Osteoblast (primary cell): ENCODE results near the gene CDCA3. TPM values are rescaled to one million over a fixed set of nuclear protein-coding genes. Genes with fewer than 3 reads are reported as not detected.

Experiments used
- DNase-seq: peaks from one replicate; pipeline ENCODE4 v3.0.0; 2011; ENCODE audit warnings: low spot score, mixed read lengths; ENCODE audit not compliant: insufficient read length; ENCODE audit errors: missing footprints
- H2AFZ ChIP-seq: 2 replicates; pipeline ENCODE4 v1.6.0; 2011; ENCODE audit warnings: mild to moderate bottlenecking, low read length
- H3K27ac ChIP-seq: 2 replicates; pipeline ENCODE4 v1.5.1; 2011; ENCODE audit warnings: mild to moderate bottlenecking, low read depth, low read length, moderate library complexity
- H3K27me3 ChIP-seq: 2 replicates; pipeline ENCODE4 v1.6.0; 2012; ENCODE audit warnings: mild to moderate bottlenecking, control low read depth, inconsistent platforms, low read length, moderate library complexity; ENCODE audit not compliant: insufficient read depth
- H3K36me3 ChIP-seq: 2 replicates; pipeline ENCODE4 v1.5.1; 2011; ENCODE audit warnings: mild to moderate bottlenecking, low read length, control low read depth, moderate library complexity; ENCODE audit not compliant: insufficient read depth
- H3K4me1 ChIP-seq: 2 replicates; pipeline ENCODE4 v1.5.1; 2011; ENCODE audit warnings: mild to moderate bottlenecking, low read length, control low read depth, moderate library complexity; ENCODE audit not compliant: insufficient read depth
- H3K4me2 ChIP-seq: 2 replicates; pipeline ENCODE4 v1.6.0; 2011; ENCODE audit warnings: mild to moderate bottlenecking, low read length; ENCODE audit not compliant: insufficient read depth
- H3K4me3 ChIP-seq: fragments of 200-600 bp; sonication (generic); 3 replicates; pipeline ENCODE4 v1.5.1; 2012; ENCODE audit warnings: mild to moderate bottlenecking, low read length, inconsistent platforms; ENCODE audit not compliant: insufficient read depth
- H3K79me2 ChIP-seq: 2 replicates; pipeline ENCODE4 v1.6.0; 2012; ENCODE audit warnings: mild to moderate bottlenecking, low read length, control low read depth, inconsistent platforms; ENCODE audit not compliant: insufficient read depth
- H3K9me3 ChIP-seq: 2 replicates; pipeline ENCODE4 v1.5.1; 2011; ENCODE audit warnings: low read depth, low read length, control low read depth
- H4K20me1 ChIP-seq: 2 replicates; pipeline ENCODE4 v1.6.0; 2012; ENCODE audit warnings: mild to moderate bottlenecking, low read length, control low read depth; ENCODE audit not compliant: insufficient read depth
- CTCF ChIP-seq: IDR thresholded peaks from 2 replicates; pipeline ENCODE4 v1.5.1; 2011; ENCODE audit warnings: mild to moderate bottlenecking, low read depth, low read length, moderate library complexity; ENCODE audit errors: extremely low read depth
- total RNA-seq: library from RNA; depleted of rRNA; stranded (reverse); fragments of >200 nt; gene quantifications from 2 replicates; pipeline ENCODE4 v1.2.3, GENCODE V29; 2012

CDCA3 gene
- total RNA-seq, 1 donor: 4.0 TPM

GRCh38 chr12:6809056-6809455 lies 42.0 kb downstream of the CDCA3 start:
- H3K79me2 ChIP-seq: no peaks in the 10 kb centered on the region
- no peaks in the 10 kb centered on the region for H3K9me3 ChIP-seq
- H3K4me3 ChIP-seq: no peak overlapping the region
- H3K4me2 ChIP-seq: no peak overlapping the region
- H2AFZ ChIP-seq: no peak overlapping the region
- H3K4me1 ChIP-seq: no peaks in the 10 kb centered on the region
- no peaks in the 10 kb centered on the region for H4K20me1 ChIP-seq
- TF ChIP-seq CTCF: no peak
- no peaks in the 10 kb centered on the region for H3K36me3 ChIP-seq
- H3K27ac ChIP-seq: no peak overlapping the region
- peaks cover 3% of the 10 kb centered on the region for H3K27me3 ChIP-seq
- DNase-seq: peak; percentile 1

GRCh38 chr12:6807170-6807569 lies 43.9 kb downstream of the CDCA3 start:
- no peaks in the 10 kb centered on the region for H4K20me1 ChIP-seq
- H3K4me3 ChIP-seq: no peak overlapping the region
- no peaks in the 10 kb centered on the region for H3K79me2 ChIP-seq
- no peaks in the 10 kb centered on the region for H3K4me1 ChIP-seq
- no peak for TF ChIP-seq CTCF
- DNase-seq: no peak
- no peaks in the 10 kb centered on the region for H3K9me3 ChIP-seq
- no peaks in the 10 kb centered on the region for H3K27me3 ChIP-seq
- no peaks in the 10 kb centered on the region for H3K36me3 ChIP-seq
- no peak overlapping the region for H2AFZ ChIP-seq
- no peak overlapping the region for H3K27ac ChIP-seq
- no peak overlapping the region for H3K4me2 ChIP-seq

- Histone ChIP-seq H3K79me2 (no peaks in the 10 kb centered on the region), H3K4me2 (no peak overlapping the region), H3K36me3 (no peaks in the 10 kb centered on the region), H3K27me3 (no peaks in the 10 kb centered on the region), H2AFZ (no peak overlapping the region), H3K4me1 (no peaks in the 10 kb centered on the region), H3K4me3 (no peak overlapping the region), H3K27ac (no peak overlapping the region), H4K20me1 (no peaks in the 10 kb centered on the region), H3K9me3 (no peaks in the 10 kb centered on the region)
- no peak for DNase-seq
- TF ChIP-seq CTCF: no peak
Observed at GRCh38 chr12:6799147-6799546, 51.9 kb downstream of the CDCA3 start.

Other genes starting within 250 kb of the CDCA3 start
- gene CHD4, start 243.9 kb downstream of the CDCA3 start, total RNA-seq: 238 and 259 TPM in 2 replicates
- under 0.01 TPM in 1 of 2 replicates, not detected in the other for gene LPAR5, start 215.3 kb downstream of the CDCA3 start, total RNA-seq
- under 0.01 and 0.36 TPM in 2 replicates for gene ACRBP, start 203.9 kb downstream of the CDCA3 start, total RNA-seq
- 46.9 and 53.6 TPM in 2 replicates for gene ING4, start 188.2 kb downstream of the CDCA3 start, total RNA-seq
- gene ZNF384, start 161.9 kb downstream of the CDCA3 start, total RNA-seq: 19.9 and 22.4 TPM in 2 replicates
- not detected in 2 replicates for gene PIANP, start 150.5 kb downstream of the CDCA3 start, total RNA-seq
- gene COPS7A, start 127.2 kb downstream of the CDCA3 start, total RNA-seq: 91.9 and 98.8 TPM in 2 replicates
- 118 and 138 TPM in 2 replicates for gene MLF2, start 98.1 kb downstream of the CDCA3 start, total RNA-seq
- 70.4 and 72.7 TPM in 2 replicates for gene PTMS, start 84.9 kb downstream of the CDCA3 start, total RNA-seq
- not detected in 2 replicates for gene LAG3, start 78.8 kb downstream of the CDCA3 start, total RNA-seq
- 10.9 and 15.0 TPM in 2 replicates for gene CD4, start 61.8 kb downstream of the CDCA3 start, total RNA-seq
- gene GPR162, start 29.5 kb downstream of the CDCA3 start, total RNA-seq: 1.4 and 5.0 TPM in 2 replicates
- gene P3H3, start 22.9 kb downstream of the CDCA3 start, total RNA-seq: 108 and 130 TPM in 2 replicates
- 1.4 and 2.7 TPM in 2 replicates for gene GNB3, start 10.4 kb downstream of the CDCA3 start, total RNA-seq
- 65.7 and 77.1 TPM in 2 replicates for gene USP5, start 864 bp upstream of the CDCA3 start, total RNA-seq
- 385 and 553 TPM in 2 replicates for gene TPI1, start 16.2 kb upstream of the CDCA3 start, total RNA-seq
- gene SPSB2, start 22.0 kb upstream of the CDCA3 start, total RNA-seq: 11.5 and 11.9 TPM in 2 replicates
- 7.1 and 7.6 TPM in 2 replicates for gene LRRC23, start 53.5 kb upstream of the CDCA3 start, total RNA-seq
- 8.5 and 13.4 TPM in 2 replicates for gene ENO2, start 63.3 kb upstream of the CDCA3 start, total RNA-seq
- 10.3 and 14.1 TPM in 2 replicates for gene ATN1, start 76.7 kb upstream of the CDCA3 start, total RNA-seq
- gene RNU7-1, start 92.5 kb upstream of the CDCA3 start, total RNA-seq: not detected in 2 replicates
- 81.4 and 93.4 TPM in 2 replicates for gene C12orf57, start 92.7 kb upstream of the CDCA3 start, total RNA-seq
- gene PTPN6, start 100.1 kb upstream of the CDCA3 start, total RNA-seq: 0.29 and 0.36 TPM in 2 replicates
- 161 and 168 TPM in 2 replicates for gene PHB2, start 119.4 kb upstream of the CDCA3 start, total RNA-seq
- 21.0 and 25.3 TPM in 2 replicates for gene EMG1, start 119.6 kb upstream of the CDCA3 start, total RNA-seq
- 20.3 and 23.6 TPM in 2 replicates for gene LPCAT3, start 167.2 kb upstream of the CDCA3 start, total RNA-seq
- gene C1S, start 209.4 kb upstream of the CDCA3 start, total RNA-seq: 443 and 478 TPM in 2 replicates
- 313 and 330 TPM in 2 replicates for gene C1R, start 241.2 kb upstream of the CDCA3 start, total RNA-seq